ENCODE results near the gene RBM10. TPM values are rescaled to one million over a fixed set of nuclear protein-coding genes. Genes with fewer than 3 reads are reported as not detected.

Gene RBM10
- total and polyA plus RNA-seq, 2 donors (not counting 3 experiments of a cell fraction or from before 2014, with no cell fraction given): 37.3 to 51.5 TPM

GRCh38 chrX:47151435-47151834, 6.4 kb downstream of the RBM10 start:
- no peaks in the 10 kb centered on the region for H3K27me3 ChIP-seq (ENCODE audit: control insufficient read depth in 2 of 2, insufficient read depth in 2 of 2, low read length in 2 of 2)
- no peaks in the 10 kb centered on the region for H4K20me1 ChIP-seq (replicated peaks; ENCODE audit: control insufficient read depth, extremely low read depth, insufficient read depth, low read length)
- H3K4me3 ChIP-seq (replicated peaks in 1 of 3; ENCODE audit: insufficient read depth in 1 of 3, low read depth in 1 of 3, low read length in 3 of 3): no peak overlapping the region
- FAIRE-seq (no peak), DNase-seq (ENCODE audit: low read depth, low spot score) (no peak)
- no peak overlapping the region for H3K27ac ChIP-seq (ENCODE audit: insufficient read depth, low read depth, low read length)
- ChIA-PET POLR2A (no interaction called here), CTCF (no interaction called here)
- dilution Hi-C loops (cut with MboI; ENCODE audit: extremely low pct_ligation_motif_present, low sequenced_read_pairs): no loop called here
- BruUV-seq (replicated peaks): no TSS peak
- H3K4me2 ChIP-seq (ENCODE audit: insufficient read depth, low read length): no peak overlapping the region
- no peaks in the 10 kb centered on the region for H3K9me3 ChIP-seq (replicated peaks; ENCODE audit: control insufficient read depth, insufficient read depth, low read length)
- intact Hi-C loops (cut with micrococcal nuclease): no loop called here
- H3K79me2 ChIP-seq (ENCODE audit: control insufficient read depth, insufficient read depth, low read length): peaks cover 77% of the 10 kb centered on the region
- H3K9ac ChIP-seq (replicated peaks; ENCODE audit: extremely low read depth, insufficient read depth, low read length): no peak overlapping the region
- no peak overlapping the region for H2AFZ ChIP-seq (ENCODE audit: low read depth, low read length)
- H3K4me1 ChIP-seq (ENCODE audit: control insufficient read depth, extremely low read depth, insufficient read depth, low read length): peaks cover 4% of the 10 kb centered on the region
- no peaks in the 10 kb centered on the region for H3K9me1 ChIP-seq (replicated peaks; ENCODE audit: control insufficient read depth, extremely low read depth, insufficient read depth, low read length)
- TF ChIP-seq EZH2 (IDR thresholded peaks at IDR 0.05; ENCODE audit: borderline replicate concordance, low read depth, low read length, severe bottlenecking) (no peak), FOS (IDR thresholded peaks at IDR 0.05; ENCODE audit: borderline replicate concordance, insufficient read depth, low read length) (no peak), MAX (IDR thresholded peaks at IDR 0.05; ENCODE audit: insufficient read depth, insufficient read length) (no peak), GATA2 (IDR thresholded peaks at IDR 0.05; ENCODE audit: insufficient read depth, insufficient read length, low read depth, low read length) (no peak), MYC (IDR thresholded peaks at IDR 0.05; ENCODE audit: low read depth, low read length) (no peak), POLR2AphosphoS5 (IDR thresholded peaks at IDR 0.05; ENCODE audit: insufficient read depth, low read depth, low read length) (no peak), JUN (IDR thresholded peaks at IDR 0.05; ENCODE audit: borderline replicate concordance, insufficient read depth, insufficient read length, low read depth) (no peak), CTCF (IDR thresholded peaks at IDR 0.05; ENCODE audit: extremely low read depth in 1 of 2, insufficient read depth in 1 of 2, low read depth in 1 of 2, low read length in 2 of 2) (no peak), POLR2A (IDR thresholded peaks at IDR 0.05; ENCODE audit: low read depth, low read length) (no peak)
- H3K36me3 ChIP-seq (ENCODE audit: control insufficient read depth in 2 of 2, extremely low read depth in 1 of 2, insufficient read depth in 2 of 2, low read length in 2 of 2): no peaks in the 10 kb centered on the region

All from endothelial cell of umbilical vein (primary cell).